ENCODE data around the gene CAMKK1.
"Not testable (repeated sequence)": the region's sequence is repeated elsewhere in the genome, so short reads cannot be mapped to it uniquely, and the experiment has no call there.

CAMKK1 gene

GRCh38 chr17:3873862-3874261, 19.0 kb downstream of the CAMKK1 start:
- DNase-seq: no peak

DNA sequence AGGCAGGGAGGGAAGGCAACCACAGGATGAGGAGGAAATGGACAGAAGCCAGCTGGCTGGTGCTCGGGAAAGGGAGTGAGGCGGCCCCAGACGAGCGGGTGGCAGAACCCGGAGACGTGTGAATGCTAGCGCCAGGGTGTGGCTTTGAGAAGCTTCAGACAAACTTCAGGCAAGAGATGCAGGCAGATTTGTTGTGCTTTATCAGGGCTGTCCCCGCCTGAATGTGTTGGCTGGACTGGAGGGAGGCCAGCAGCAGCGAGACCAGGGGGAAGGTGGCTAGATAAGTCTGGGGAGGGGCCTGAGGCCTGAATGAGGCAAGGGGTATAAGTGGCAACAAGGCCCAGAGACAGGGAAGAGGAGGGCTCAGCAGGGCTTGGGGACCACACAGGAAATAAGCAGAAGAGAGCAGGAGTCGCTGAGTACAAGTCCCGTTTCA, 22.0 kb downstream of the CAMKK1 start:
- DNase-seq: no peak

GRCh38 chr17:3867606-3868005, 25.2 kb downstream of the CAMKK1 start:
- no peak for DNase-seq

GRCh38 chr17:3867106-3867505, 25.7 kb downstream of the CAMKK1 start:
- DNase-seq: no peak

- no peak for DNase-seq
These were observed 26.6 kb downstream of the CAMKK1 start for GRCh38 chr17:3866276-3866675.

DNA sequence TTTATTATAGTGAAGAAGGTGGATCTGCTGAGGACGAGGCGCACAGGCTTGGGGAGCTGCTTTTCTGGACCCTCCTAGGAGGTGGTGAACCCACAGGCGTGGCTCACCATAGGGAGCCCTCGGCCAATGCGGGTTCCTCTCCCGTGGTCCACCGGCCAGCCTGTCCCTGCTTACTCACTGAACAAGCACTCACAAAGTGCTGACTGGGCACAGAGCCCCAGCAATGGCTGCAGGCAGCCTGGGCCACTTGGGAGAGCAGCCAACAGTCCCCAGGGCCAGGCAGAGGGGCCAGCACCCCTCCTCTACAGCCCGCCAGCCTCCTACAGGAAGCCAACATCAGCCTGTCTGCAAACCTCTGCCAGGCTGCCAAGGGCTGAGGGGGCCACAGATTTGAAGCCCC, 27.7 kb downstream of the CAMKK1 start:
- no peak for DNase-seq

GRCh38 chr17:3864534-3864933, 28.3 kb downstream of the CAMKK1 start:
- DNase-seq: no peak

GRCh38 chr17:3861761-3862681, 30.8 kb downstream of the CAMKK1 start:
- no peak for DNase-seq

DNA sequence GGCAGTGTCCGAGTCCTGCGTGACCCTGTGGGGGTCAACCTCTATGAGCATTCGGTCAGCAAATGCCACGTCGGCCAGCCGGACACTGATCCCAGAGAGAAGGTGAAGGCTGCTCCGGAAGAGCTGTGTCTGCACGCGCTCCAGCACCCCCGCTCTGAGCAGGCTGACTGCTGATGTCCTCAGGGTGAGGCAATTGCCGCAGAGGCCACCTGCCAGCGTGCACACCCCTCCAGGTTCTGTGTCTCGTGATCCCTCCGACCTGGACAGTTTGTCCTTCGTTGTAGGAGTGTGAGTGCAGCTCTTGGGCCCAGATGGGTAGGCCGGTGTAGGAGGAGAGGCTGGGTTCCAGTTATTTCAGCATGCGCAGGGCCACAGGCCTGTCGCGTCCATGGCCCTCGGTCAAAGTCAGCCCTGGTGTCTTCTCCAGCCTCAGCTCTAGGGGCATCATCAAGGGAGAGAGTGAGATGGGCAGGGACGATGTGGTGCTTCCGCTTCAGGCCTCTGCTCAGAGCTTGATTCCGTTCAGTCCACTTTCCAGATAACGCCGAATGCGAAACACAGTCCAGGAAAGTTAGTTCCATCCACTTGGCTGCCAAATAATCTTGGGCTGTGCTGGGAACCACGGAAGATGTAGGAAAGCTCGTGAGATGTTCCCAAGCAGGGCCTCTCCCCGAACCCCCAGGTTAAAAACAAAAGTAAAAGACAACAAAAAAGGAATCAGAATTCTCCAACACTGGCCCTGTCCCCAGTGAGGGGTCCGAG, 31.7 kb downstream of the CAMKK1 start:
- DNase-seq: no peak

GRCh38 chr17:3859940-3860339, 32.9 kb downstream of the CAMKK1 start:
- DNase-seq: no peak

DNA sequence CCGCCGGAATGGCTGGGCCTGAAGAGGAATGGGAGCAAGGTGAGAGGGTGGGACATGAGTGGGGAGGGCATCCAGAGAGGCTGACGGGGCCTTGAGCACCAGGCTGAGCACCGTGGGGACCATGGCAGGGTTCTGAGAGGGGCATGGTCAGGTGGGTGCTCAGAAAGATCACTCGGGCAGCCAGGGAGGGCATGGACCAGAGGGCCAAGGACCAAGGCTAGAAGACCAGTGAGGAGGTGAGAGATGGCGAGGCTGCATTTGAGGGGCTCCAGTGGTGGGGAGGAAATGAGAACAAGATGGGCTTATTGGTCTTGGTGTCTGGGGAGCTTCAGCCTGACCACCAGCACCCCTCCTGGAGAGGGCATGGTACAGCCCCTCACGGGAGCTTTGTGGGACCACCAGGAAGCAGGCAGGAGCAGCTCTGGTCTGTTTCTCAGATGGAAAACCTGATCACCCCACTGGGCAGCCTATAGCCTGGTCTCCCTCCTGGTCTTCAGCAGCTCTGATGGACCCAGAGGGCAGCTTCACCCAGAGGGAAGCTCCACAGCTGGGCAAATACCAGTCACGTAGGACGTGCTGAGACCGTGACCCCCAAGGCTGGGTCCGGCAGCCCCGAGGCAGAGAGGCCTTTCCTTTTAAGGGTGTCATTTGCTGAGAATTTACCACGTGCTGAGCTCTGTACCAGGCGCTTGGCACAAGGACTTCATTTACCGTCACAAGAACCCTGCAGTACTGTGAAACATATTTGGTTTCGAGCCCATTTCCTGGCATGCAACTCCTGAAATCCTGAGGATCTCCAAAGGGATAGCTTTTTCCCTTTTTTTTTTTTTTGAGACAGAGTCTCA, 35.4 kb downstream of the CAMKK1 start:
- no peak for DNase-seq

DNA sequence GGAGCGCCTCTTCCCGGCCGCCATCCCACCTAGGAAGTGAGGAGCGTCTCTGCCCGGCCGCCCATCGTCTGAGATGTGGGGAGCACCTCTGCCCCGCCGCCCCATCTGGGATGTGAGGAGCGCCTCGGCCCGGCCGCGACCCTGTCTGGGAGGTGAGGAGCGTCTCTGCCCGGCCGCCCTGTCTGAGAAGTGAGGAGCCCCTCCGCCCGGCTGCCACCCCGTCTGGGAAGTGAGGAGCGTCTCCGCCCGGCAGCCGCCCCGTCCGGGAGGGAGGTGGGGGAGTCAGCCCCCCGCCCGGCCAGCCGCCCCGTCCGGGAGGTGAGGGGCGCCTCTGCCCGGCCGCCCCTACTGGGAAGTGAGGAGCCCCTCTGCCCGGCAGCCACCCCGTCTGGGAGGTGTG, 38.6 kb downstream of the CAMKK1 start:
- DNase-seq: not testable (repeated sequence)

- DNase-seq: no peak
These were observed 40.3 kb downstream of the CAMKK1 start for GRCh38 chr17:3852561-3852960.

- DNase-seq: no peak
These were observed 41.3 kb downstream of the CAMKK1 start for GRCh38 chr17:3851461-3852100.

GRCh38 chr17:3848229-3848835, 44.5 kb downstream of the CAMKK1 start:
- DNase-seq: no peak

DNA sequence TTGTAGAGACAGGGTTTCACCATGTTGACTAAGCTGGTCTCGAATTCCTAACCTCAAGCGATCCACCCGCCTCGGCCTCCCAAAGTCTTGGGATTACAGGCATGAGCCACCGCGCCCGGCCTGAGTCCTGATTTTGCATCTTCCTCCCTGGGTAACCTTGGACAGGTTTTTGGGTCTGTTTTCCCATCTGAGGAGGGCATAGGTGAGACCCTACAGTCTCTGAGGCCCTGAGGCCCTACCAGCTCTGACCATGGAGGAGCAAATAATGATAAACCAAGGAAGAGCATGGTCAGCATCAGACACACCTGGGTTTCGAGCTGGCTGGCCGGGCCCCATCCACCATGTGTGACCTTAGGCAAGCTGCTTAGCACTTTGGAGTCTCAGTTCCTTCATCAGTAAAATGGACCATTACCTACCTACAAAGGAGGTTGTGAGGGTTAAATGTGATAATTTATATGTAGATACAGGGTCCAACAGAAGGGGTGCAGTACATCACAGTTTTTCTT, 45.6 kb downstream of the CAMKK1 start:
- DNase-seq: no peak

GRCh38 chr17:3846437-3847164, 46.3 kb downstream of the CAMKK1 start:
- DNase-seq: no peak

DNA sequence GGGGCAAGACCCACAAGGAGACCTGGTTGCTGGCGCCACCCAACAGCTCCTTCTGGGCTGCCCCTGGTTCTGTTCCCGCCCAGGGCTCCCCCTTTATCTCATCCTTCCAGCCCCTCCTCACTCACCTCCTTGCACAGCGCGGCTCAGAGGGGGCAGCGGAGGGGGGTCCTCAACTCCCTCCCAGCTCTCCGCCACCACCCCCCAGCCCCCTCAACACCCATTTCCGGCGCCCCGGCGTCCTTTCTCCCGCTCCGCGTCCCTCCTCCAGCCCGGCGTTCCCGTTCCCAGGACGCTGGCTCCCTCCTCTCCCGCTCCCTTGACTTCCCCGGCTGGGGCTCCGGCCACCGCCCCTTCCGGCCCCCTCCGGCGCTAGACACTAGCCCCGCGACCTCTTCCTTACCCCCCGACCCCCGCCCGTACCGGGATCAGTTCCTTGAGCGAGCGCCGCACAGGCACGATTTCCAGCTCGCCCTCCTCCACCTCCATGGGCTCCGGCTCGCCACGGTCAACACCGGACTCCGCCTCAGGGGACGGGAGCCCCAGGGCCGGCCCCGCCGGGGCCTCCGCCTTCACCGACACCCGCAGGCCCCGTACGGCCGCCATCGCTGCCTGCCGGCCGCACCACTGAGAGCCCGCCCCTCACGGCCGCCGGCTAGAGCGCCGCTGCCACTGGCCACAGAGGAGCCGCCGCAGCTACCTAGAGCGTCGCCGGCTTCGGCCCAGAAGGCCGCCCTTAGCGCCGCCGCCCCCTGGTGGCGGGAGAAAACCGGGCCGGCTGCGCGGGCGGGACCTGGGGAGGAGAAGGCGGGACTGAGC, 47.0 kb downstream of the CAMKK1 start, which contains the start of gene NCBP3:
TSS of gene NCBP3 (minus strand) at position 626 of the 816 bp plus-strand sequence. CDS start at position 603, 23 bp downstream.
- peak; percentile 59 to 89 for DNase-seq

GRCh38 chr17:3845291-3845620, 47.6 kb downstream of the CAMKK1 start:
- peak in 1 of 2 experiments; percentile 32 for DNase-seq

- DNase-seq: not testable (repeated sequence)
These were observed 48.3 kb downstream of the CAMKK1 start for GRCh38 chr17:3844556-3844955.
